Thyroid gland (tissue), 4 donors: ENCODE measurements around the gene GNS. TPM values are rescaled to one million over a fixed set of nuclear protein-coding genes. Genes with fewer than 3 reads are reported as not detected.
"Not testable (repeated sequence)": the region's sequence is repeated elsewhere in the genome, so short reads cannot be mapped to it uniquely, and the experiment has no call there.

Experiments used
- DNase-seq, 2 donors: peaks; one replicate each; pipeline ENCODE4 v3.0.0-alpha.2; 2019
- H3K27ac ChIP-seq, 3 donors: fragments of 200-600 bp; sonication (generic); 1 replicate in 2 of 3; 2 replicates in 1 of 3; pipeline ENCODE4 v1.5.1; 2016 to 2019; ENCODE audit warnings: mild to moderate bottlenecking in 1 of 3, moderate library complexity in 1 of 3
- H3K27me3 ChIP-seq: fragments of 200-600 bp; sonication (generic); one replicate; pipeline ENCODE4 v1.5.1; 2019
- H3K36me3 ChIP-seq, 2 donors: fragments of 200-600 bp; sonication (generic); one replicate each; pipeline ENCODE4 v1.5.1; 2016 to 2019
- H3K4me1 ChIP-seq, 2 donors: fragments of 200-600 bp; sonication (generic); one replicate each; pipeline ENCODE4 v1.5.1; 2017 to 2019
- H3K4me3 ChIP-seq, 3 donors: fragments of 200-600 bp; sonication (generic); replicated peaks in 1 of 3; 1 replicate in 2 of 3; 2 replicates in 1 of 3; pipeline ENCODE4 v1.5.1; 2016; ENCODE audit warnings: mild to moderate bottlenecking in 1 of 3
- H3K9me3 ChIP-seq: fragments of 200-600 bp; sonication (generic); one replicate; pipeline ENCODE4 v1.5.1; 2017
- POLR2A ChIP-seq, 2 donors: fragments of 450-650 bp; IDR thresholded peaks; one replicate each; pipeline ENCODE4 v1.6.1; 2017; ENCODE audit warnings: antibody characterized with exemption in 2 of 2, mild to moderate bottlenecking in 2 of 2, moderate library complexity in 1 of 2
- WGBS, 2 donors: methylation state at CpG; one replicate each; pipeline ENCODE4 v1.1.5; 2017; 5-methylcytosine and 5-hydroxymethylcytosine counted together
- intact Hi-C: fragments of 100-400 bp; cut with DNase I; formaldehyde crosslinking; loops from one replicate; pipeline ENCODE4 v1.15.1; 2023
- total RNA-seq, 4 donors: library from RNA; depleted of rRNA; stranded (reverse); fragments of >200 nt; gene quantifications; one replicate each; pipeline ENCODE4 v1.2.3, GENCODE V29; 2016
- TF ChIP-seq, protein P1 (sequence below), 6 experiments: fragments of 200-600 bp in 3 of 6; fragments of 450-650 bp in 3 of 6; sonication (generic) in 3 of 6; IDR thresholded peaks; one replicate each; pipeline ENCODE4 v1.5.1; 2016 to 2019; ENCODE audit warnings: antibody characterized with exemption in 6 of 6, mild to moderate bottlenecking in 2 of 6, inconsistent platforms in 1 of 6, moderate library complexity in 1 of 6

The GNS gene
- total RNA-seq, 4 donors from 2014 or later: 130 to 174 (median 160) TPM

DNA sequence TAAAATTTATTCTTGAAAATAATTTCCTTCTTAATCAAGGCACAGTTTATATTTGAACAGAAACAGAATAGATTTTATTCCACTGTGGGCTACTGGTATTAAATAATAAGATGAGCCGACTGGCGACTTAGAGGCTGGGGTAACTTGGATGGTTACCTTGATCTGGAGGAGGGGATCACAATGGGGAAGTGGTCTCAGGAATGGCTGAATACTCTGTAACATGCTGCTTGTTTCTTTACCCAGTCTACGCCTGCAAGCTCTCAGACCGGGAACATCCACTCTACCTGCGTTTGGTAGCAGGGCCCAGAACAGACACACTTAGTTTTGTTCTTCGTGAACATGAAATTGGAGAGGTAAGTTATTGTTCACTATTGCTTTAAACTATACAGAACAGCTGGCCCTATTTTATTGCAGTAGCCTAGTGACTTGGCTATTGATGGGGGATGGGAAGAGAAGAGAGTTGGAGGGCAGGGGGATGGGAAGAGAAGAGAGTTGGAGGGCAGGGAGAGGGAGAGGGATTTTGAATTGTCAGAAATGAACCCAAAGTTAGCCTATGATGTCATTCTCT lies 67.9 kb downstream of the GNS start:
- intact Hi-C loops: no loop called here
- Histone ChIP-seq H3K9me3 (no peaks in the 10 kb centered on the region), H3K4me1 (peaks cover 6 to 9% of the 10 kb centered on the region in 2 donors), H3K27ac (no peak overlapping the region), H3K36me3 (no peaks in the 10 kb centered on the region), H3K4me3 (no peak overlapping the region), H3K27me3 (no peaks in the 10 kb centered on the region)
- TF ChIP-seq, protein P1, sequence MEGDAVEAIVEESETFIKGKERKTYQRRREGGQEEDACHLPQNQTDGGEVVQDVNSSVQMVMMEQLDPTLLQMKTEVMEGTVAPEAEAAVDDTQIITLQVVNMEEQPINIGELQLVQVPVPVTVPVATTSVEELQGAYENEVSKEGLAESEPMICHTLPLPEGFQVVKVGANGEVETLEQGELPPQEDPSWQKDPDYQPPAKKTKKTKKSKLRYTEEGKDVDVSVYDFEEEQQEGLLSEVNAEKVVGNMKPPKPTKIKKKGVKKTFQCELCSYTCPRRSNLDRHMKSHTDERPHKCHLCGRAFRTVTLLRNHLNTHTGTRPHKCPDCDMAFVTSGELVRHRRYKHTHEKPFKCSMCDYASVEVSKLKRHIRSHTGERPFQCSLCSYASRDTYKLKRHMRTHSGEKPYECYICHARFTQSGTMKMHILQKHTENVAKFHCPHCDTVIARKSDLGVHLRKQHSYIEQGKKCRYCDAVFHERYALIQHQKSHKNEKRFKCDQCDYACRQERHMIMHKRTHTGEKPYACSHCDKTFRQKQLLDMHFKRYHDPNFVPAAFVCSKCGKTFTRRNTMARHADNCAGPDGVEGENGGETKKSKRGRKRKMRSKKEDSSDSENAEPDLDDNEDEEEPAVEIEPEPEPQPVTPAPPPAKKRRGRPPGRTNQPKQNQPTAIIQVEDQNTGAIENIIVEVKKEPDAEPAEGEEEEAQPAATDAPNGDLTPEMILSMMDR (IDR thresholded peaks at IDR 0.05): no peak
- no peak for TF ChIP-seq POLR2A (IDR thresholded peaks at IDR 0.05)
- WGBS, 2 donors: 85 to 91% methylated on average over 6 of the region's 6 CpGs
- no peak for DNase-seq

- H3K27ac ChIP-seq, H3K27me3 ChIP-seq, H3K9me3 ChIP-seq, H3K4me1 ChIP-seq, intact Hi-C loops, DNase-seq, H3K4me3 ChIP-seq, H3K36me3 ChIP-seq: not testable (repeated sequence)
- WGBS, 2 donors: 99 to 100% methylated on average over 5 to 6 of the region's 6 CpGs
Measured at GRCh38 chr12:64690236-64690635, 69.0 kb downstream of the GNS start.

DNA sequence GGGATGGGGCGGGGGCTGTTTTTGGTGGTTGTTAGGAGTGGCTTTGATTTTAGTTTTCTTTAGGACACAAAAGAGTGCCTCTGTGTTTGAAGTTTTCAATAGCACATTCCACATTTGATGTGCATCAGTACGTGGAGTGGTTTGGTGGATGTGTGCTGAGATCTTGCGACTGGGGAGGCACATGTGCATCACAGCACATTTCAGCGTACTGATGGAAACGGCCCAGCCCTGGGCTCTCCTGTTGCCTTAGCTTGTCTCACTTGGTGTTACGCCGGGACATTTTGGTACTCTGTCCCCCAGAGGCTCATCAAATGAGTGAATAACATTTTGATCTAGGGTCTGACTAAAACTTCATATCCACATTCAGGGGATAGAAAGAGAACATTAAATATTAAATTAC lies 70.5 kb downstream of the GNS start:
- Histone ChIP-seq H3K36me3 (no peaks in the 10 kb centered on the region), H3K4me3 (no peak overlapping the region), H3K27ac (no peak overlapping the region), H3K27me3 (no peaks in the 10 kb centered on the region), H3K9me3 (no peaks in the 10 kb centered on the region), H3K4me1 (peaks cover 6 to 9% of the 10 kb centered on the region in 2 donors)
- intact Hi-C loops: no loop called here
- WGBS, 2 donors: 75 to 77% methylated on average over 7 of the region's 7 CpGs
- no peak for TF ChIP-seq POLR2A (IDR thresholded peaks at IDR 0.05)
- TF ChIP-seq, protein P1 (IDR thresholded peaks at IDR 0.05): no peak
- DNase-seq: no peak

DNA sequence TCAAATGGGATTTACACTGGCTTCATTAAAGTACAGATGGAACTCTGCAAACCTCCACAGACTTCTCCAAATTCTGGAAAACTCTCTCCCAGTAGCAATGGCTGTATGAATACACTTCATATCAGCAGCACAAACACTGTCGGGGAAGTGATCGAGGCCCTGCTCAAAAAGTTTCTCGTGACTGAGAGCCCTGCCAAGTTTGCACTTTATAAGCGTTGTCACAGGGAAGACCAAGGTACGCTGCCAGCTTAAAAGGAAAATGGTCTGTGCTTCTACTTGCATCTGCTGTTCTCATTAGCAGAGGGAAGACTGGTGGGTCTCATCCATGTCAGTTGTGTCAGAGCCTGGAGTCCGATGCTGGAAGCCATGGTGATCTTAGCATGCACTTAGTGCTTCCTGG lies 71.0 kb downstream of the GNS start:
- H3K27me3 ChIP-seq: no peaks in the 10 kb centered on the region
- TF ChIP-seq, protein P1 (IDR thresholded peaks at IDR 0.05): no peak
- TF ChIP-seq POLR2A (IDR thresholded peaks at IDR 0.05): no peak
- H3K9me3 ChIP-seq: no peaks in the 10 kb centered on the region
- H3K27ac ChIP-seq: no peak overlapping the region
- WGBS, 2 donors: 46 to 50% methylated on average over 6 of the region's 6 CpGs
- peak; percentile 13 to 26 for DNase-seq
- intact Hi-C loops: no loop called here
- H3K4me3 ChIP-seq: no peak overlapping the region
- peaks cover 6 to 9% of the 10 kb centered on the region in 2 donors for H3K4me1 ChIP-seq
- no peaks in the 10 kb centered on the region for H3K36me3 ChIP-seq

DNA sequence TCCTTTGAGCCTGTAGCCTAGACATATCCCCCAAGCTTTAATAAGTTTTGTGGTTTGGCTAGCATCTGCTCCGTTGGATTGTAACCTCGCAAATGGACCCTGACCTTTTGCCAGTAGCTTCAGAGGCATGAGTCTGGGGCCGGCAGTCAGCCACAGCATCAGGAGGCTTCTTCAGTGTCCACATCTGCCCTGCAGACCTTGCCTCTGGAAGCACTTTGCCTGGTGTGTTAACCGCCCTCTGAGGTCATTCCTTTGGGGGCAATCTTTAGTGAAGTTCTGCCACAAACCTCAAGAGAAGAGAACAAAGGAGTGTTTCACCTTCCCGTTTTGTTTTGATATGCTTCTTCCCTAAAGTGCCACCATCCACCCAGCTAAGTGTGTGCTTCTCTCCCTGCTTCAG lies 71.4 kb downstream of the GNS start:
- no peak for DNase-seq
- no peaks in the 10 kb centered on the region for H3K27me3 ChIP-seq
- 49 to 54% methylated on average over 5 of the region's 5 CpGs for WGBS, 2 donors
- H3K4me1 ChIP-seq: peaks cover 6 to 9% of the 10 kb centered on the region in 2 donors
- H3K27ac ChIP-seq: no peak overlapping the region
- H3K9me3 ChIP-seq: no peaks in the 10 kb centered on the region
- H3K36me3 ChIP-seq: no peaks in the 10 kb centered on the region
- no peak overlapping the region for H3K4me3 ChIP-seq
- TF ChIP-seq, protein P1 (IDR thresholded peaks at IDR 0.05): no peak
- TF ChIP-seq POLR2A (IDR thresholded peaks at IDR 0.05): no peak
- intact Hi-C loops: no loop called here
